Progenitor cell of endocrine pancreas (in vitro differentiated cells): Measurements from ENCODE around the gene SCFD2. TPM values are rescaled to one million over a fixed set of nuclear protein-coding genes. Genes with fewer than 3 reads are reported as not detected.

ENCODE experiments used
- DNase-seq: peaks from one replicate; pipeline ENCODE4 v3.0.0; 2021; ENCODE audit warnings: low spot score; ENCODE audit not compliant: unreplicated experiment
- H3K27ac Mint-ChIP-seq: 2 replicates; pipeline ENCODE4 v1.8.0; 2021; ENCODE audit warnings: mild to moderate bottlenecking, moderate library complexity, mixed read lengths
- H3K27me3 Mint-ChIP-seq: 2 replicates; pipeline ENCODE4 v1.8.0; 2021; ENCODE audit warnings: mixed read lengths
- H3K36me3 Mint-ChIP-seq: 2 replicates; pipeline ENCODE4 v1.8.0; 2022; ENCODE audit warnings: mixed read lengths; ENCODE audit not compliant: insufficient read depth
- H3K4me1 Mint-ChIP-seq: 2 replicates; pipeline ENCODE4 v1.8.0; 2021; ENCODE audit warnings: low read depth, mixed read lengths
- H3K4me3 Mint-ChIP-seq: 2 replicates; pipeline ENCODE4 v1.8.0; 2021; ENCODE audit warnings: low read depth, mild to moderate bottlenecking, moderate library complexity, mixed read lengths
- H3K9me3 Mint-ChIP-seq: 2 replicates; pipeline ENCODE4 v1.8.0; 2021; ENCODE audit warnings: low read depth, mixed read lengths
- CTCF ChIP-seq: fragments of 200-600 bp; sonication (generic); IDR thresholded peaks from one replicate; pipeline ENCODE4 v1.5.0; 2021; ENCODE audit warnings: antibody characterized with exemption, mild to moderate bottlenecking; ENCODE audit not compliant: unreplicated experiment
- total RNA-seq: library from RNA; stranded (reverse); gene quantifications from 2 replicates; pipeline ENCODE4 v1.2.1, GENCODE V29; 2021

SCFD2 gene
- total RNA-seq, 1 donor from 2014 or later = 12.5 TPM

- H3K36me3 Mint-ChIP-seq = no peaks in the 10 kb centered on the region
- TF ChIP-seq CTCF = no peak
- no peaks in the 10 kb centered on the region for H3K27me3 Mint-ChIP-seq
- no peaks in the 10 kb centered on the region for H3K4me1 Mint-ChIP-seq
- H3K9me3 Mint-ChIP-seq = no peaks in the 10 kb centered on the region
- H3K27ac Mint-ChIP-seq = no peak overlapping the region
- DNase-seq = no peak
- H3K4me3 Mint-ChIP-seq = no peak overlapping the region
These were observed 233.5 kb downstream of the SCFD2 start for GRCh38 chr4:53132132-53132891.

- H3K4me1 Mint-ChIP-seq = no peaks in the 10 kb centered on the region
- no peak overlapping the region for H3K27ac Mint-ChIP-seq
- H3K36me3 Mint-ChIP-seq = no peaks in the 10 kb centered on the region
- no peaks in the 10 kb centered on the region for H3K9me3 Mint-ChIP-seq
- no peak overlapping the region for H3K4me3 Mint-ChIP-seq
- TF ChIP-seq CTCF = no peak
- H3K27me3 Mint-ChIP-seq = no peaks in the 10 kb centered on the region
- no peak for DNase-seq
These were observed 234.3 kb downstream of the SCFD2 start for GRCh38 chr4:53131562-53131925.

- no peaks in the 10 kb centered on the region for H3K36me3 Mint-ChIP-seq
- H3K27me3 Mint-ChIP-seq = no peaks in the 10 kb centered on the region
- no peaks in the 10 kb centered on the region for H3K4me1 Mint-ChIP-seq
- H3K27ac Mint-ChIP-seq = no peak overlapping the region
- DNase-seq = no peak
- no peak overlapping the region for H3K4me3 Mint-ChIP-seq
- TF ChIP-seq CTCF = no peak
- H3K9me3 Mint-ChIP-seq = no peaks in the 10 kb centered on the region
These were observed 234.8 kb downstream of the SCFD2 start for GRCh38 chr4:53130896-53131561.

- no peak for TF ChIP-seq CTCF
- Mint-ChIP-seq H3K36me3 (no peaks in the 10 kb centered on the region), H3K4me1 (peaks cover 6% of the 10 kb centered on the region), H3K27me3 (no peaks in the 10 kb centered on the region), H3K27ac (no peak overlapping the region), H3K4me3 (no peak overlapping the region), H3K9me3 (no peaks in the 10 kb centered on the region)
- no peak for DNase-seq
These were observed 237.0 kb downstream of the SCFD2 start for GRCh38 chr4:53128706-53129357.

GRCh38 chr4:53128231-53128630 lies 237.6 kb downstream of the SCFD2 start:
- H3K4me1 Mint-ChIP-seq = peaks cover 8% of the 10 kb centered on the region
- H3K27ac Mint-ChIP-seq = no peak overlapping the region
- no peak for DNase-seq
- no peak overlapping the region for H3K4me3 Mint-ChIP-seq
- H3K27me3 Mint-ChIP-seq = no peaks in the 10 kb centered on the region
- H3K36me3 Mint-ChIP-seq = no peaks in the 10 kb centered on the region
- no peak for TF ChIP-seq CTCF
- no peaks in the 10 kb centered on the region for H3K9me3 Mint-ChIP-seq
